Mammary epithelial cell (primary cell): ENCODE data around the gene SEMA5A.

ENCODE experiments used
- CTCF ChIP-seq, 2 donors: IDR thresholded peaks in 1 of 2; conservative IDR thresholded peaks in 1 of 2; 2 replicates each; pipeline ENCODE4 v1.5.1; 2011 to 2012; ENCODE audit warnings: inconsistent platforms in 2 of 2, low read length in 2 of 2, mild to moderate bottlenecking in 2 of 2, control low read depth in 1 of 2, low read depth in 1 of 2; ENCODE audit not compliant: insufficient read depth in 1 of 2; ENCODE audit errors: extremely low read depth in 1 of 2
- EZH2 ChIP-seq: IDR thresholded peaks from 2 replicates; pipeline ENCODE4 v1.6.1; 2012; ENCODE audit warnings: low read length, inconsistent platforms, borderline replicate concordance

GRCh38 chr5:9332026-9332425, 213.8 kb downstream of the SEMA5A start:
- TF ChIP-seq CTCF (conservative IDR thresholded peaks at IDR 0.05 in 1 of 2, IDR thresholded peaks at IDR 0.05 in 1 of 2; ENCODE audit: extremely low read depth in 1 of 2, insufficient read depth in 1 of 2, low read depth in 1 of 2, low read length in 2 of 2) (no peak), EZH2 (no peak)
